Upper lobe of left lung (tissue), 4 donors: ENCODE measurements around the gene PRX.

Experiments used
- CTCF ChIP-seq, 6 experiments: fragments of 450-650 bp in 4 of 6; fragments of 200-600 bp in 2 of 6; sonication (generic) in 2 of 6; IDR thresholded peaks; one replicate each; pipeline ENCODE4 v1.5.1; 2016 to 2019; ENCODE audit warnings: antibody characterized with exemption in 6 of 6
- POLR2AphosphoS5 ChIP-seq, 2 donors: sonication (generic); formaldehyde crosslinking; IDR thresholded peaks; one replicate each; pipeline ENCODE4 v1.5.1; 2017; ENCODE audit warnings: antibody characterized with exemption in 2 of 2

- TF ChIP-seq CTCF (IDR thresholded peaks at IDR 0.05) (no peak), POLR2AphosphoS5 (IDR thresholded peaks at IDR 0.05) (no peak)
Observed at GRCh38 chr19:40371802-40372122, 41.4 kb downstream of the PRX start.
